ENCODE results near the gene CLEC4D. TPM values are rescaled to one million over a fixed set of nuclear protein-coding genes. Genes with fewer than 3 reads are reported as not detected.
"Not testable (repeated sequence)": the region's sequence is repeated elsewhere in the genome, so short reads cannot be mapped to it uniquely, and the experiment has no call there.

Gene CLEC4D
- not detected in 2 replicates for total RNA-seq (2014; rRNA removed; shearing (Covaris generic))

- no peak within 1 kb of the TSS for H3K4me3 ChIP-seq
These were observed at the start of gene CLEC4D for GRCh38 chr12:8513256-8513655. Gene CLEC4D, plus strand, starts transcription at chr12:8513503. Its CDS starts 230 bp downstream, at chr12:8513733.

GRCh38 chr12:8465301-8465996 lies 47.9 kb upstream of the CLEC4D start:
- Histone ChIP-seq H3K36me3 (no peaks in the 10 kb centered on the region), H3K4me3 (no peak overlapping the region), H3K4me1 (replicated peaks) (no peaks in the 10 kb centered on the region), H3K27me3 (replicated peaks) (no peaks in the 10 kb centered on the region), H3K9me3 (replicated peaks) (no peaks in the 10 kb centered on the region), H3K27ac (no peak overlapping the region)
- no peak for DNase-seq (ENCODE audit: low read depth in 1 of 2, low spot score in 2 of 2)

More at GRCh38 chr12:8513256-8513655, at the start of gene CLEC4D:
- H3K9me3 ChIP-seq (replicated peaks): no peaks in the 10 kb centered on the region
- DNase-seq (ENCODE audit: low read depth in 1 of 2, low spot score in 2 of 2): no peak
- H3K36me3 ChIP-seq: no peaks in the 10 kb centered on the region
- H3K27ac ChIP-seq: no peak within 1 kb of the TSS
- peaks cover 5% of the 10 kb centered on the region; the same call in 1 of the 2 replicates for H3K27me3 ChIP-seq (replicated peaks)
- H3K4me1 ChIP-seq (replicated peaks): no peaks in the 10 kb centered on the region

GRCh38 chr12:8466241-8466640 lies 47.1 kb upstream of the CLEC4D start:
- no peak for DNase-seq (ENCODE audit: low read depth in 1 of 2, low spot score in 2 of 2)
- H3K4me3 ChIP-seq: no peak overlapping the region
- H3K9me3 ChIP-seq (replicated peaks): no peaks in the 10 kb centered on the region
- H3K4me1 ChIP-seq (replicated peaks): no peaks in the 10 kb centered on the region
- H3K27me3 ChIP-seq (replicated peaks): no peaks in the 10 kb centered on the region
- H3K36me3 ChIP-seq: no peaks in the 10 kb centered on the region
- no peak overlapping the region for H3K27ac ChIP-seq

GRCh38 chr12:8471090-8471489 lies 42.2 kb upstream of the CLEC4D start:
- no peak overlapping the region for H3K27ac ChIP-seq
- no peaks in the 10 kb centered on the region for H3K36me3 ChIP-seq
- H3K9me3 ChIP-seq (replicated peaks): no peaks in the 10 kb centered on the region
- no peaks in the 10 kb centered on the region for H3K27me3 ChIP-seq (replicated peaks)
- H3K4me1 ChIP-seq (replicated peaks): no peaks in the 10 kb centered on the region
- no peak overlapping the region for H3K4me3 ChIP-seq
- DNase-seq (ENCODE audit: low read depth in 1 of 2, low spot score in 2 of 2): no peak

- H3K4me1 ChIP-seq (replicated peaks): no peaks in the 10 kb centered on the region
- no peaks in the 10 kb centered on the region for H3K9me3 ChIP-seq (replicated peaks)
- H3K4me3 ChIP-seq: no peak overlapping the region
- no peak overlapping the region for H3K27ac ChIP-seq
- H3K27me3 ChIP-seq (replicated peaks): no peaks in the 10 kb centered on the region
- DNase-seq (ENCODE audit: low read depth in 1 of 2, low spot score in 2 of 2): no peak
- no peaks in the 10 kb centered on the region for H3K36me3 ChIP-seq
These were observed 37.6 kb upstream of the CLEC4D start for GRCh38 chr12:8475508-8476203.

GRCh38 chr12:8482571-8483061 lies 30.7 kb upstream of the CLEC4D start:
- H3K4me3 ChIP-seq: no peak overlapping the region
- peaks cover 3% of the 10 kb centered on the region; the same call in 1 of the 2 replicates for H3K9me3 ChIP-seq (replicated peaks)
- DNase-seq (ENCODE audit: low read depth in 1 of 2, low spot score in 2 of 2): no peak
- no peaks in the 10 kb centered on the region for H3K4me1 ChIP-seq (replicated peaks)
- no peak overlapping the region for H3K27ac ChIP-seq
- no peaks in the 10 kb centered on the region for H3K36me3 ChIP-seq
- no peaks in the 10 kb centered on the region for H3K27me3 ChIP-seq (replicated peaks)

GRCh38 chr12:8483079-8483478 lies 30.2 kb upstream of the CLEC4D start:
- Histone ChIP-seq H3K4me3 (no peak overlapping the region), H3K36me3 (no peaks in the 10 kb centered on the region), H3K9me3 (replicated peaks) (peaks cover 3% of the 10 kb centered on the region; the same call in 1 of the 2 replicates), H3K27ac (no peak overlapping the region), H3K27me3 (replicated peaks) (no peaks in the 10 kb centered on the region), H3K4me1 (replicated peaks) (no peaks in the 10 kb centered on the region)
- no peak for DNase-seq (ENCODE audit: low read depth in 1 of 2, low spot score in 2 of 2)

- Histone ChIP-seq H3K9me3 (replicated peaks) (no peaks in the 10 kb centered on the region), H3K27me3 (replicated peaks) (no peaks in the 10 kb centered on the region), H3K36me3 (no peaks in the 10 kb centered on the region), H3K4me3 (no peak overlapping the region), H3K27ac (no peak overlapping the region), H3K4me1 (replicated peaks) (no peaks in the 10 kb centered on the region)
- no peak for DNase-seq (ENCODE audit: low read depth in 1 of 2, low spot score in 2 of 2)
These were observed 21.4 kb upstream of the CLEC4D start for GRCh38 chr12:8491646-8492530.

- no peak for DNase-seq (ENCODE audit: low read depth in 1 of 2, low spot score in 2 of 2)
- Histone ChIP-seq H3K27ac (no peak overlapping the region), H3K36me3 (no peaks in the 10 kb centered on the region), H3K4me3 (no peak overlapping the region), H3K27me3 (replicated peaks) (no peaks in the 10 kb centered on the region), H3K9me3 (replicated peaks) (no peaks in the 10 kb centered on the region), H3K4me1 (replicated peaks) (no peaks in the 10 kb centered on the region)
These were observed 20.2 kb upstream of the CLEC4D start for GRCh38 chr12:8493084-8493483.

- H3K27ac ChIP-seq; H3K36me3 ChIP-seq; H3K27me3 ChIP-seq (replicated peaks); DNase-seq (ENCODE audit: low read depth in 1 of 2, low spot score in 2 of 2); H3K9me3 ChIP-seq (replicated peaks); H3K4me3 ChIP-seq; H3K4me1 ChIP-seq (replicated peaks): not testable (repeated sequence)
These were observed 17.6 kb upstream of the CLEC4D start for GRCh38 chr12:8495671-8496070.

- H3K27ac ChIP-seq; H3K4me3 ChIP-seq; H3K9me3 ChIP-seq (replicated peaks); H3K27me3 ChIP-seq (replicated peaks); H3K36me3 ChIP-seq; H3K4me1 ChIP-seq (replicated peaks); DNase-seq (ENCODE audit: low read depth in 1 of 2, low spot score in 2 of 2): not testable (repeated sequence)
These were observed 17.2 kb upstream of the CLEC4D start for GRCh38 chr12:8496074-8496473.

GRCh38 chr12:8499616-8500015 lies 13.7 kb upstream of the CLEC4D start:
- Histone ChIP-seq H3K9me3 (replicated peaks) (no peaks in the 10 kb centered on the region), H3K27me3 (replicated peaks) (no peaks in the 10 kb centered on the region; the same call in none of the 2 replicates), H3K4me3 (no peak overlapping the region), H3K27ac (no peak overlapping the region), H3K4me1 (replicated peaks) (no peaks in the 10 kb centered on the region), H3K36me3 (no peaks in the 10 kb centered on the region)
- no peak for DNase-seq (ENCODE audit: low read depth in 1 of 2, low spot score in 2 of 2)

GRCh38 chr12:8501720-8502119 lies 11.6 kb upstream of the CLEC4D start:
- H3K9me3 ChIP-seq (replicated peaks): no peaks in the 10 kb centered on the region
- no peaks in the 10 kb centered on the region for H3K4me1 ChIP-seq (replicated peaks)
- no peaks in the 10 kb centered on the region; the same call in none of the 2 replicates for H3K27me3 ChIP-seq (replicated peaks)
- no peaks in the 10 kb centered on the region for H3K36me3 ChIP-seq
- no peak overlapping the region for H3K4me3 ChIP-seq
- no peak overlapping the region for H3K27ac ChIP-seq
- no peak for DNase-seq (ENCODE audit: low read depth in 1 of 2, low spot score in 2 of 2)

Data from SJSA1 (cell line).